Measurements from ENCODE around the gene SIAE. TPM values are rescaled to one million over a fixed set of nuclear protein-coding genes. Genes with fewer than 3 reads are reported as not detected.
A peak's percentile ranks its signal among the peaks of the same experiment; 100 is the strongest.

Gene SIAE
- total RNA-seq, 1 experiment from 2014 or later: 5.6 TPM

- Histone ChIP-seq H3K4ac (ENCODE audit: low read depth, low read length) (no peak overlapping the region), H3K23me2 (ENCODE audit: insufficient read length, low read depth, low read length, poor library complexity, severe bottlenecking) (no peaks in the 10 kb centered on the region), H3K27me3 (ENCODE audit: insufficient read depth, low read length) (no peaks in the 10 kb centered on the region), H3K56ac (ENCODE audit: insufficient read length, low read depth, low read length) (no peak overlapping the region), H2BK5ac (ENCODE audit: insufficient read length, low read length) (no peak overlapping the region), H3K18ac (ENCODE audit: insufficient read length, low read depth, low read length) (no peak overlapping the region), H2BK12ac (ENCODE audit: insufficient read length, low read depth, low read length) (no peak overlapping the region), H4K8ac (replicated peaks; ENCODE audit: insufficient read length, low read depth, low read length) (no peak overlapping the region), H3K79me2 (ENCODE audit: insufficient read depth, low read length) (no peaks in the 10 kb centered on the region), H2AFZ (ENCODE audit: low read length) (no peak overlapping the region), H3K27ac (ENCODE audit: insufficient read length, low read depth, low read length) (no peak overlapping the region), H2BK15ac (ENCODE audit: low read depth, low read length) (no peak overlapping the region), H2BK120ac (ENCODE audit: low read depth, low read length, poor library complexity, severe bottlenecking) (no peak overlapping the region), H3K79me1 (ENCODE audit: insufficient read depth, low read depth, low read length, poor library complexity, severe bottlenecking) (no peaks in the 10 kb centered on the region), H3K9me3 (ENCODE audit: control insufficient read depth, low read depth, low read length) (no peaks in the 10 kb centered on the region), H3K4me1 (ENCODE audit: insufficient read depth, low read length) (no peaks in the 10 kb centered on the region), H3K14ac (ENCODE audit: insufficient read depth, low read length) (no peak overlapping the region), H3K23ac (ENCODE audit: insufficient read length, low read depth, low read length) (no peak overlapping the region), H2AK5ac (ENCODE audit: insufficient read length, low read length) (no peak overlapping the region), H3K4me2 (ENCODE audit: insufficient read depth, insufficient read length, low read length) (no peak overlapping the region), H4K5ac (ENCODE audit: insufficient read length, low read depth, low read length) (no peak overlapping the region), H2BK20ac (ENCODE audit: low read depth, low read length, poor library complexity, severe bottlenecking) (peak overlapping the region; percentile 45), H4K20me1 (ENCODE audit: control insufficient read depth, insufficient read depth, insufficient read length) (no peaks in the 10 kb centered on the region), H4K91ac (ENCODE audit: insufficient read length, low read depth, low read length) (no peak overlapping the region), H3K9ac (ENCODE audit: extremely low read depth, insufficient read length, low read length) (no peak overlapping the region), H3T11ph (ENCODE audit: low read length) (no peak overlapping the region)
- no peak for TF ChIP-seq CTCF (conservative IDR thresholded peaks at IDR 0.05)
- no peaks in the 10 kb centered on the region for H3K27me3 Mint-ChIP-seq (ENCODE audit: low read depth)
- H3K27ac Mint-ChIP-seq: no peak overlapping the region
- WGBS (ENCODE audit: extremely low coverage, insufficient read length, low lambda C conversion rate): no CpG with 5 or more reads among the region's 8 CpGs
- H3K9me3 Mint-ChIP-seq: no peaks in the 10 kb centered on the region
- no peaks in the 10 kb centered on the region for H3K36me3 Mint-ChIP-seq (ENCODE audit: insufficient read depth in 1 of 3, low read depth in 3 of 3)
- DNase-seq: no peak
- 0 out of 4 replicates have a peak, but pooled peaks cover 0 to 3% of the 10 kb centered on the region in 2 experiments for H3K4me1 Mint-ChIP-seq
- no peak overlapping the region for H3K4me3 Mint-ChIP-seq
These were observed 89.8 kb downstream of the SIAE start for GRCh38 chr11:124583781-124584180.

Other genes with a start within 250 kb of the SIAE start
- gene OR8B4, start 248.9 kb downstream of the SIAE start, total RNA-seq (2021): not detected in 2 replicates
- not detected in 2 replicates for gene OR8B8, start 228.0 kb downstream of the SIAE start, total RNA-seq (2021)
- not detected in 2 replicates for gene OR8B12, start 130.1 kb downstream of the SIAE start, total RNA-seq (2021)
- gene OR8A1, start 103.7 kb downstream of the SIAE start, total RNA-seq (2021): not detected in 2 replicates
- not detected in 2 replicates for gene PANX3, start 62.3 kb downstream of the SIAE start, total RNA-seq (2021)
- 23.9 and 25.8 TPM in 2 replicates for gene TBRG1, start 50.9 kb downstream of the SIAE start, total RNA-seq (2021)
- 6.9 and 7.2 TPM in 2 replicates for gene SPA17, start 165 bp upstream of the SIAE start, total RNA-seq (2021)
- gene NRGN, start 66.2 kb upstream of the SIAE start, total RNA-seq (2021): 6.4 and 7.0 TPM in 2 replicates
- gene VSIG2, start 78.5 kb upstream of the SIAE start, total RNA-seq (2021): not detected in 2 replicates
- gene ESAM, start 88.6 kb upstream of the SIAE start, total RNA-seq (2021): 0.33 and 0.92 TPM in 2 replicates
- 14.5 and 18.1 TPM in 2 replicates for gene MSANTD2, start 126.7 kb upstream of the SIAE start, total RNA-seq (2021)
- 11.8 and 12.6 TPM in 2 replicates for gene ROBO3, start 191.7 kb upstream of the SIAE start, total RNA-seq (2021)
- gene ROBO4, start 224.1 kb upstream of the SIAE start, total RNA-seq (2021): not detected in 2 replicates
- not detected in 2 replicates for gene HEPN1, start 245.5 kb upstream of the SIAE start, total RNA-seq (2021)